Measurements from ENCODE around the gene FOXP1.
"Not testable (repeated sequence)": the region's sequence is repeated elsewhere in the genome, so short reads cannot be mapped to it uniquely, and the experiment has no call there.

FOXP1 gene

GRCh38 chr3:71030748-71031147 lies 552.8 kb downstream of the FOXP1 start:
- no peak for DNase-seq (ENCODE audit: low spot score)

DNA sequence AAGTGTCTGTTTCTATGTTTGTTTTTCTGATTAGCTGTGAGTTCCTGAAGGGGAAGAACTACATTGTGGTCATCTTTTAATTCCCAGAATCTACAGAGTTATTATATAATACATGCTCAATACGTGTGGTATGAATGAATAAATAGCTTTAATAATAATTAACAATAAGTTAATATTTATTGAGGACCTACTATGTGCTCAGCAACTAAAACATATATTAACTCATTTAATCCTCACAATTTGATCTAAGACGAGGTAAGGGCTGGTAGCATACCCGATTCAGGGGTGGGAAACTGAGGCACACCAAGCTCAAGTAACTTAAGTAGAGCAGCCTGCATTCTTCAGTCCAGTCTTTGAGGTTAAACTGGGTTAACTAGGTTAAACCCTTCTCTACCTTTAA lies 553.8 kb downstream of the FOXP1 start:
- DNase-seq (ENCODE audit: low spot score), result no peak

DNA sequence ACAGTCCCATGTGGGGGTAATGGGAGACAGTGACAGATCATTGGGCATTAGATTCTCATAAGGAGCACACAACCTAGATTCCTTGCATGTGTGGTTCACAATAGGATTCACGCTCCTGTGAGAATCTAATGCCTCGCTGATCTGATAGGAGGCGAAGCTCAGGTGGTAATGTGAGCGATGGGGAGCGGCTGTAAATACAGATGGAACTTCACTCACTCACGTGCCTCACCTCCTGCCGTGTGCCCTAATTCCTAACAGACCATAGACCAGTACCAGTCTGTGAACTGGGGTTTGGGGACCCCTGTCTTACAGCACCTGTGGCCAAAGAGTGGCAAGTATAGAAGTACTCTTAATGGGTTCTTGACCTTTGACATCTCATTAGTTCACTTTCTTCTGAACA lies 554.7 kb downstream of the FOXP1 start:
- DNase-seq (ENCODE audit: low spot score), result no peak

GRCh38 chr3:71028184-71028583 lies 555.3 kb downstream of the FOXP1 start:
- no peak for DNase-seq (ENCODE audit: low spot score)

DNA sequence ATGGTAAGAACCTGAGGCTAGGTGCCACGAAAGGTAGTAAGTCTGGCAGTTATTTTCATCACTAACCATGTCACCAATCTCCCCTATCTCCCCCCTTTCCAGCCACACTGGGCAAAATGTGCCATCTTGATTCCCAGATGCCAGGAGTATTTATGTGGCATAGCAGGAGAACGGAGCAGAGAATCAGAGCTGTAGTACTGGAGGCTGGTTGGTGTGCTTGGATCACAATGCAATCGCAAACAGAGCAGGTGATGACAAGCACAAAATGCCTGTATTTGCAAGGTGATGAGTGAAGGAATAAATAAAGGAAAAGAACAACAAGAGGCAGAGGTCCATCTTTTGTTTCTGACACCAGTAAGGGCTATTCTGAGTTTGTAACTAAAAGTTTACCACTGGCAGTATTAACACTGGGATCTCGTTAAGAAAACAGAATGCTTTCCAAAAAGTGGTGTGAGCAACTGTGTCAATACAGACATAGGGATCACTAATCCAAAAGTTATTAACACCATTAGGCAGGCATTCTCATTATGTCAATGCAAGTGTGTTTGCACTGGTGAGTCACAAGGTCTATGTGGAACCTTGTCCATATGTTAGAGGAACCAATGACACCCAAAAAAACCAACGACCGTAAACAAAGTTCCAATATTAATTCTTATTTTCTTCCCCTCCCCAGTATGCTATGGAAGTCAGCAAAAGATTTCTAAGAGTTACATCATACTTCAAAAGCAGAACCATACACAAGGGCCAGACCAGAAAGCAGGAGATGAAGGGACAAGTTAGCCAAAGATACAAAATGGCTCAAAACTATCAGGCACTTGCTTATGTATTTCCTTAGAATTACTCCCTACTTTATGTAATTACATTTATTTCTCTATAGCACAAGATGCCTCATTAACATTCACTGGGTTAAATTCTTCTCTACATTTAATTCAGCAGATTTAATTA lies 556.6 kb downstream of the FOXP1 start:
- no peak for DNase-seq (ENCODE audit: low spot score)

- no peak for DNase-seq (ENCODE audit: low spot score)
Measured at GRCh38 chr3:71025516-71025915, 558.0 kb downstream of the FOXP1 start.

- no peak for DNase-seq (ENCODE audit: low spot score)
Measured at GRCh38 chr3:71025010-71025409, 558.5 kb downstream of the FOXP1 start.

- DNase-seq (ENCODE audit: low spot score), result no peak
Measured at GRCh38 chr3:71022551-71023335, 560.8 kb downstream of the FOXP1 start.

DNA sequence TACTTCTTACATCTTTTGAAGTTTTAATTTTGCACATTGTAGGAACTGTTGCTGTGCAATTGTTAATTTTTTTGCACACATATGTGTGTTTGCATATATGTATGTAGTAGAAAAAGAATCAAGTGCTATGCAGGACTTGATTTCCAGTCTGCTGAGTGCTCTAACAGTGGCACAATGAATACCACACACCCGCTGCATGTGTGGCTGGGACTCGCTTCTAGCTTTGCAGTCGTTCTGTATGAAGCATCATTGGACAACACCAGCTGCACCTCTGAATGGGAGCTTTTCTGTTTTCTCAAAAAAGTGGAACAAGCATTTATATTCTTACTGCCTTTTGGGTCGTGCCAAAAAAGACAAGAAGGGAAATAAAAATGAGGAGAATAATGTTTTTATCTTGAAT lies 564.7 kb downstream of the FOXP1 start:
- DNase-seq (ENCODE audit: low spot score), result no peak

GRCh38 chr3:71016178-71016845 lies 567.2 kb downstream of the FOXP1 start:
- DNase-seq (ENCODE audit: low spot score), result no peak

DNA sequence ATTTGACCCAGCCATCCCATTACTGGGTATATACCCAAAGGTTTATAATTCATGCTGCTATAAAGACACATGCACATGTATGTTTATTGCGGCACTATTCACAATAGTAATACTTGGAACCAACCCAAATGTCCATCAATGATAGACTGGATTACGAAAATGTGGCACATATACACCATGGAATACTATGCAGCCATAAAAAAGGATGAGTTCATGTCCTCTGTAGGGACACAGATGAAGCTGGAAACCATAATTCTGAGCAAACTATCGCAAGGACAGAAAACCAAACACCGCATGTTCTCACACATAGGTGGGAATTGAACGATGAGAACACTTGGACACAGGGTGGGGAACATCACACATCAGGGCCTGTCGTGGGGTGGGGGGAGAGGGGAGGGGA lies 568.9 kb downstream of the FOXP1 start:
- not testable (repeated sequence) for DNase-seq (ENCODE audit: low spot score)

- DNase-seq (ENCODE audit: low spot score), result no peak
Measured at GRCh38 chr3:71012971-71013370, 570.6 kb downstream of the FOXP1 start.

GRCh38 chr3:71011565-71012287 lies 571.8 kb downstream of the FOXP1 start:
- peak; percentile 27 for DNase-seq (ENCODE audit: low spot score)

- DNase-seq (ENCODE audit: low spot score), result peak; percentile 72
Measured at GRCh38 chr3:71010726-71011455, 572.6 kb downstream of the FOXP1 start.

DNA sequence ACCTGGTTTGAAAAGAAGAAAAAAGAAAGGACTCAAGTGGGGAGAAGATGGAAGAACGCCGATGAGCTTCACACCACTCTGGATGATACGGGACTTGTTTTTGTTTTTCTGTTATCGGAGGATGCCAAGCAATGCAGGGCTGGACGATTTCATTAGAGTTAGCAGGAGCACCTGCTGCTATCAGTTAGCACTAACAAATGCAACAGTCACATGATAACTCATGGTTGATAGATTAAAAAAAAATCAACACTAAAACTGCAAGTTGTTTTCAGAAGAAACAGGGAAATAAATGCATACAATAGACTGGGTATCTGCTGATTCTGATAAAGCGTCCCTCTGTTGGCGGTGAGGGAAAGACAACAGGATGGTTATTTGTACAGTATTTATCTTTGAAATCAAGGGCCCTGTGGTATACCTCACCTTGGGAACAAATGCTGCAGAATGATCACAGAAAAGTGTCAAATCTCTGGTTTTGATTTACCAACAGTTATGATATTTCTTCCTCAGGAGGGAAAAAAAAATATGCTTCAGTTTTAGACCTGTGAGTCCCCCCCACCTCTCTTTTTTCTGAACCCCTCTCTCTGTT lies 575.1 kb downstream of the FOXP1 start:
- DNase-seq (ENCODE audit: low spot score), result peak; percentile 21

- peak; percentile 49 for DNase-seq (ENCODE audit: low spot score)
Measured at GRCh38 chr3:71006810-71007785, 576.4 kb downstream of the FOXP1 start.

GRCh38 chr3:71005702-71006321 lies 577.7 kb downstream of the FOXP1 start:
- no peak for DNase-seq (ENCODE audit: low spot score)

- no peak for DNase-seq (ENCODE audit: low spot score)
Measured at GRCh38 chr3:71003511-71003910, 580.0 kb downstream of the FOXP1 start.

- no peak for DNase-seq (ENCODE audit: low spot score)
Measured at GRCh38 chr3:71002298-71002697, 581.2 kb downstream of the FOXP1 start.

Measured in CD4-positive, alpha-beta T cell treated with Interleukin-2 at 100 ng/mL for 4 hours (primary cell).